Stimulated activated CD8-positive, alpha-beta memory T cell treated with anti-CD3 and anti-CD28 coated beads, Interleukin-4, amount 100 ng/mL, for 4 hours (primary cell): ENCODE results near the gene KRT31.
"Not testable (repeated sequence)": the region's sequence is repeated elsewhere in the genome, so short reads cannot be mapped to it uniquely, and the experiment has no call there.

ENCODE experiments used
- DNase-seq, 2 donors: peaks; one replicate each; pipeline ENCODE4 v3.0.0-alpha.2; 2020; ENCODE audit warnings: low read depth in 2 of 2, low spot score in 1 of 2

Gene KRT31

DNA sequence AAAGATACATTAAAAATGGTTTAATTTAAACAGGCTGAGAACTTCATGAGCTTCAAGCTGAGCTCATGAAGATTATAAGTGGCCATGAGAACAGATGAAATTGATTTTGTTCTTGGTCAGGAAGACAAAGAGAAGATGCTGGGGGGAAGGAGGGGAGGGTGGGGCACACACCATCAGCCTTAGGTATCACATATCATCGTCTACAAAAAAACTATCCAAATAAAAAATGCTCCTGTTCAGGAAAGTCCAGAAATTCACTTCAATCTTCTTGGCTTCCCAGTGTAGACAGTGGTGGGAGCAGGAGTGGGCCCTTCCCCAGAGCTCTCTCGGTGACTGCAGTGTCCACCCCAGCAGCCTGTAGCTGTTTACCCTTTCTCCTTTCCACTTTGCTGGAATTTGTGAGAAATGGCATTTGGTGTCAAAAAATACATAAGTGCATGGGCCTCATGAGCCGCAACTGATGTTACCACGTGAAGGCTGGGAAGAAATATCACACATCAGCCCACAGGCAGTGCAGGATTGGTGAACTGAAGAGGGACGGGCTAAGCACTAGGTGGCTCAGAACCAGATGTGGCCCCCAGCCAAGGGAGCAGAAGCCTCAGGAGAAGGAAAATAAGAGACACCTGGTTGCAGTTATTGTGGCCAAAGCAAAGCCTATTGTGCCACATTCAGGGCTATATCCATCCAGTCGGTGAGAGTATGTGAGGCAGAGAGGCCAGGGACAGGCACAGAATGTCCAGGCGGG lies 20.9 kb upstream of the KRT31 start:
- no peak for DNase-seq

- DNase-seq, result no peak
These were observed 20.2 kb upstream of the KRT31 start for GRCh38 chr17:41417576-41418015.

DNA sequence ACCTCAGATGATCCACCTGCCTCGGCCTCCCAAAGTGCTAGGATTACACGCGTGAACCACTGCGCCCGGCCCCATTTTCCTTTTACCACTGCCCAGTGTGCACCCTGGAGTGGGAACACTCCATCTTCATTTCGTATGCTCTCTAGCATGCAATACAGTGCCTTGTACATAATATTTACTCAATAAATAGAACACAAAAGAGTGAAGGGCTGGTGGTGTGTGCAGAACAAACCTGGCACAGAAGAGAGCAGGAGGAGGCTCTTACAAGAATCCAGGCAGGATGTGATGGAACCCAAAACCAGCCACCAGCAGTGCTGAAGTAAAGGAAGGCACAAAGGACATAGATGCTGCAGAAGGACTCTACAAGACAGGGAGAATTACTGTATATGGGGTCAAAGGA lies 19.7 kb upstream of the KRT31 start:
- no peak for DNase-seq

DNA sequence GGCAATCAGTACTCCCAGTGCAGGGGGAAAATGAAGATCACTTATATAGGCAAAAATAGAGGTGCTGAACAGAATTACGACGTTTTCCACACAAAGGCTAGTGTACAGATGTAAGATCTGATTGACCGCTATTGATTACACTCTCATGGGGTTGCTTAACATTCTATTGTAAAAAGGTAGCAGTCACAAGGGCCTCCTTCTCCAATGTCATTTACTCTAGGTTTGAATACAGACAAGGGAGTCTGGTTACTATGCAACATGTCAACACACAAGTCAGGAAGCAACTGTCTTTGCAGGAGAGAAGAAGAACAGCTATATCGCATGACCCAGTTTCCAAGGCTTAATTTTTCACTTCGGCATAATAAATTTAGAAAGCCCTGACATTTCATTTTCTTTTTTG lies 19.1 kb upstream of the KRT31 start:
- no peak for DNase-seq

DNA sequence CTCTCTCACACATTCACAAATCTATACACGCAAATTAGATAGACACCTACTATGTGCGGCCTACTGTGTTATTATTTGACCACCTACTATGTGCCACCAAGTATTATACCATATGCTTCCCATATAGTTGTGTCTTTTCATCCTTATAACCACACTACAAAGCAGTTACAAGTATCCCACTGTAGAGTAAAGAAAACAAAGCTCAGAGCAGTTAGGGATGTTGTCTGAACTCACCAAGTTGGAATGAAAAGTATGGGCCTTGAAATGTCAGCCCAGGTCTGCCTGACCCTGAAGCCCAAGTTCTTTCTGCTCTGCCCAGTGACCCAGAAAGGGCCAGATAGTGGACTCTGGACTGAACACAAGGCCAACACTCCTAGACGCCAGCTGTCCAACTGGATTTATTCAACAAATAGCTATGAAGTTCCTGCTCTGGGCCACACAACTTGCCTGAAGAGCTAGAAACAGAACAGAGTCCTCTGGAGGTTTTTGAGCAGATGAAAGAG lies 18.5 kb upstream of the KRT31 start:
- DNase-seq, result no peak

DNA sequence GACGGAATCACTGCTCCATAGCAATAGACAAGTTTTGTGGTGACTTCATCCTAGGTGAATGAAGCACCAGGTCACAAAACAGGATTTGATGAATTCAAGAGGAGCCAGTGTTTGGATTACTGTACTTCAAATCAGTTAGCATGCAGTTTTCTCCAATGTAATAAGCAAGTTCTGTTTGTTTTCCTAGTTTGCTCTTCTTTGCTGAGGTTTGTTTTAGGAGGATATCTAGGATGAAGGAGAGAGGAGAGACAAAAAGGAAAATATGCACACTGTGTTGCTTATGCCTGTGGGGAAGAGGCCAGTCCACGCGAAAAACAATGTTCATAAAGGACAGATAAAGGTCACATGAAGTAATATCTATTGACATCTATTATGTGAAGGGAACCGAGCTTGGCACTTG lies 18.0 kb upstream of the KRT31 start:
- DNase-seq, result no peak

- no peak for DNase-seq
These were observed 16.6 kb upstream of the KRT31 start for GRCh38 chr17:41413982-41414381.

- no peak for DNase-seq
These were observed 16.0 kb upstream of the KRT31 start for GRCh38 chr17:41413353-41413957.

- DNase-seq, result no peak
These were observed 13.8 kb upstream of the KRT31 start for GRCh38 chr17:41411072-41411840.

GRCh38 chr17:41407226-41407625 lies 9.8 kb upstream of the KRT31 start:
- no peak for DNase-seq

DNA sequence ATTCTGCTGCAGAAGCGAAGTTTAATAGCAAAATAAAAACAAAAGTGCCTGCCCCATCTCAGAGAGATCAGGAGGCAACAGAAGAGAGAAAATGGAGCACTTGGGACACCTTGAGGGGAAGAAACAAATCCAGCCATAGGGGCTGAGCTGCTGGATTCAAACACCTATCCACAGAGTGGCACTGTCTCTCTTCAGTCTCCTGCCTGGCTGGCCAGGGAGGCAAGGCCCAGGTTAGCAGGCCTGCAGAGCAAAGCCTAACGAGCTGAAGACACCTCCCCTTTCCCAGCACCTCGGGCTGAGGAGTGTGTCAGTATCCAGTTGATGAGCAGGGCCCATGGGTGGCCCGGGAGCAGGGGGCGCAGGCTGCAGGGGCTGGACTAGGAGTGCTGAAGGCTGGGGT lies 8.8 kb upstream of the KRT31 start:
- no peak for DNase-seq

DNA sequence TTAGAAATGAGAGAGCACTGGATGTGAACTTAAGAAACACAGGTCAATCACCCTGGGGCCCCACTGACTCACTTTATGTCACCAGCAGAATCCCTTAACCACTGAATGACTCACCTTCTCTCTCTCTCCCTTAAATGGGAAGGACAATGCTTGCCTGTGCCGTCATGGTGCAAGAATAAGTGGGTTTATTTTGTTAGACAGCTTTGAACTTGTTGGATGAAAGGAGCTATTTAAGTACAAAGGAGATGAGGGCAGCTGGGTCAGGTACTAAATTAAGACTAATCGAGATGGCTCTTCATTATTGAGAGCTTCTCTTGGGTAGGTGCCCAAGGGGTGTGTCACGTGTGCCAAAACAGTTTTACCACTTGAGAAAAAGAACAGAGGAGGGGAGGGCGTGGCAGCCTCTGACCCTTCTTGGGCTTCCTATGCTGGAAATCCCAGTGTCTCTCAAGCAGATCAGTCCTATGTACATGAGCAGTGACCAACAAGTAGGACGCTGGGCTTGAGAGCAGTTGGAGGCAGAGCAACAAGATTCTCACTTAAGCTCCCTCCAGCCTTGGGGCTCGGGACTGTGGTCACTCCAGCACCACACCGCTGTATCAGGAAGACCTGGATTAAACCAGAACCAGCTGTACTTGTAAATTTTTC lies 6.7 kb upstream of the KRT31 start:
- DNase-seq, result peak; percentile 2

DNA sequence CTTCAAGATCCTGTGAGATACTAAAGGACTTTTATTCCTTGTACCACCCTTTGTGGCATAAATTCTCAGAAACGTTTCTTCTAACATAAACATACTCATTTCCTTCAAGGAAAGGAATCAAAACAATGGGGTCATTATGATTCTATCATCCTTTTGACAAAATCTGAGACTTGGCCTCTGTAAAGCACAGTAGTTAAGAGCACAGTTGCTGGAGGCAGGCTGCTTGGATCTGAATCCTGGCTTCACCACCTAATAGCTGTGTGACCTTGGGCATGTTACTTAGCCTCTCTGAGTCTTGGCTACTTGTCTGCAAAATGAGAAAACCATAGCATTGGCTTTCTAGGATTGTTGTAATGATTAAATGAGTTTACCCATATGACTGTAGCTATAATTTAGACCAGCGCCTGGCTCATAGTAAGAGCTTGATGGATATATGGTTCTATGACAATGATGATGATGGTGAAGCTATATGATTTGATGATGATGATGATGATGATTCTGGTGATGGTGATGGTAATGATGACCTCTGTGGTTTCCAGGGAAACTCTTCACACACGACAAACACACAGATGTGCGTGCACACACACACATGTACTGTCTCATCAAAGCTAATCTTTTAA lies 6.1 kb upstream of the KRT31 start:
- no peak for DNase-seq

DNA sequence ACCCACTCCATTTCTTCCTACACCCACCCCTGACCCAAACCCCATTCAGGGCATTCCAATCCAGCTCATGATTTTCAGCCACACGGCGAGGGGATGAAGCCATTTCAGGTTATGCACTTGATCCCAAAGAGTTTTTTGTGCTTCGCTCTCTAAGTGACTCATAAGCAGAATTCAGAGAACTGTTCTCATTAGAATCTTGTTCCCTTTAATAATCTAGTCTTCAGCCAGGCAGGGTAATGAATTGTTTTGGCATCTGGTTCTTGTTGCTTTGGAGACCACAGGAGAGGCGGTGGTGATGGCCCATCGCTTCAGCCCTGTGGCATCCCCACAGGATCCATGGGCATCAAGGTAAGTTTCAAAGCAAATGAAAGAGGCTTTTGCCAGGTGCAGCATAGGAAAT lies 4.8 kb upstream of the KRT31 start:
- DNase-seq, result no peak

GRCh38 chr17:41396340-41396739 lies 1.1 kb downstream of the KRT31 start:
- no peak for DNase-seq

DNA sequence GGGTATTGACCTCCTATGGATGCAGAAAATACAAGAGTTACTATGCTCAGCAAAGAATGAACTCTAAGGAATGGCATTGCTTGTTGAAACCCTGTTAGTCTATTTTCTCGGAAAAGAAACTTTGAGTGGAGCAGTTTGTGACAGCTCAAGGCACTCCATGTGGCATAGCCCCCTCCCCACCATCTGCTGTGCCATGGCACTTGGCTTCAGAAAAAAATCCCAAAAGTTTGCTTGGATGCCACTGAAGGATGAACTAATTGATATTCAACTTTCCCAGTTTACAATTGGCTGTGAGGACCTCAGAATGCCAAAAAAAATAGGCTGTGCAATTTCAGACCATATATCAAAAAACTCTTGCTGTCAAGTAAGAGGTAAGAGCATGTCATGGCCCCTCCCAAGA lies 1.8 kb downstream of the KRT31 start:
- no peak for DNase-seq

DNA sequence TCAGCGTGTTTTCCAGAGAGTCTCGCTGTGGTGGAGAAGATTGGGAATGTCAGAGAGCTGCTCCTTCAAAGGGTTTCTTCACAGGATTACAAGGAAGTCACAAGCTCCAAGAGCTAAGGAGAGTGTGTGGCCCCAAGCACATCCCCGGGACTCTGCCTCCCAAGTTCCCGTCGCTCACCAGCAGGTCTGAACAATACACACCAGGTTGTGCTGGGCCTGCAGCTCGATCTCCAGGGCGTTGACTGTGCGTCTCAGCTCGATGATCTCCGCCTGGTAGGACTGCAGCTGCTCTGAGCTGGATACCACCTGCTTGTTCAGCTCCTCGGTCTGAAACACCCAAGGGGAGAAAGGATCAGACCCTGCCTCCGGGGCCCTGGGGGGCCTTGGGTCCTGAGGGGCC lies 2.4 kb downstream of the KRT31 start:
- not testable (repeated sequence) for DNase-seq

DNA sequence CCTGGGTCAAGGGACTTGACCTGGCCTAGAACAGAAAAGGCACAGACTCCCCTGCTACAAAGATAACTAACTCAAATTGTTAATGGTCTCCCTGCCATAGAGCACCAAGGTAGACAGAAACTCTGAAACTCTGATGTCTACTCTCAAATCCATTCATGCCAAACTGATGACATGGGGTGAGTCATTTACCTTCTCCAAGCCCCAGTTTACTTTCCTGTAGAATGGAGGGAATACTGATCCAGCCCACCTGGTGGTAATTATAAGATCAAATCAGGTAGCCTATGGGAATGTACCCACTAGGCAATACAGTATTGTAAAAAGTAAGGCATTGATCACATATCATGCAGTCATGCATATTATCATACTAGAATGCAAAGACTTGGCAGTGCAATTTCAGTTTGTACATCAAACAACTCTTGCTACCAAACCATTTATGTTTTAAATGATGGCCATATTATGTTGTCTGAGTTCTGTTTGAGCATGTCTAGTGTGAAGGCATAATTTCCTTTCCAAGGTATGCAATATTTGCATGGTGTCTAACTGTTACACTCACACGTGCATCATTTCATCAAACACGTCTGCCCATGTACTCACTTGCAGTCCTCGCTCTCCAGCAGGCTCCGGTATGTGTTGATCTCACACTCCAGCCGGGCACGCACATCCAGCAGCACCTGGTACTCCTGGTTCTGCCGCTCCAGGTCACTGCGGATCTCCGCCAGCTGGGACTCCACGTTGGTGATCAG lies 3.0 kb downstream of the KRT31 start:
- DNase-seq, result no peak

- no peak for DNase-seq
These were observed 3.6 kb downstream of the KRT31 start for GRCh38 chr17:41393826-41394225.

- no peak for DNase-seq
These were observed 4.1 kb downstream of the KRT31 start for GRCh38 chr17:41393294-41393693.
